HCT116 (cell line): ENCODE data around the gene GPC5.

Experiments
- CTCF ChIP-seq, 3 experiments: fragments of 200-600 bp in 1 of 3; sonication (generic) in 1 of 3; IDR thresholded peaks in 2 of 3; conservative IDR thresholded peaks in 1 of 3; 2 replicates each; pipeline ENCODE4 v1.5.1; 2012 to 2017; ENCODE audit warnings: low read depth in 2 of 3, low read length in 2 of 3, antibody characterized with exemption in 1 of 3, borderline replicate concordance in 1 of 3, control low read depth in 1 of 3, mild to moderate bottlenecking in 1 of 3, mixed read lengths in 1 of 3, mixed run types in 1 of 3, moderate library complexity in 1 of 3; ENCODE audit not compliant: insufficient read depth in 1 of 3
- MAX ChIP-seq: IDR thresholded peaks from 2 replicates; pipeline ENCODE4 v1.6.1; 2012

- TF ChIP-seq MAX (no peak), CTCF (IDR thresholded peaks at IDR 0.05 in 2 of 3, conservative IDR thresholded peaks at IDR 0.05 in 1 of 3; ENCODE audit: borderline replicate concordance in 1 of 3, insufficient read depth in 1 of 3, low read depth in 2 of 3, low read length in 2 of 3) (no peak)
Observed at GRCh38 chr13:92573467-92574057, 1175.1 kb downstream of the GPC5 start.
